Dermis blood vessel endothelial cell (primary cell): ENCODE results near the gene HHIPL1. TPM values are rescaled to one million over a fixed set of nuclear protein-coding genes. Genes with fewer than 3 reads are reported as not detected.

Experiments
- DNase-seq: peaks from one replicate; pipeline ENCODE4 v3.0.0; 2010
- total RNA-seq: library from RNA; depleted of rRNA; stranded (reverse); fragments of >200 nt; gene quantifications from 2 replicates; pipeline ENCODE4 v1.2.3, GENCODE V29; 2014

Gene HHIPL1
- total RNA-seq, 1 donor from 2014 or later = 1.7 TPM

GRCh38 chr14:99691111-99691885 is 46.4 kb downstream of the HHIPL1 start:
- DNase-seq = no peak

- DNase-seq = no peak
Observed at GRCh38 chr14:99693918-99694317, 49.0 kb downstream of the HHIPL1 start.

GRCh38 chr14:99696929-99697328 is 52.0 kb downstream of the HHIPL1 start:
- DNase-seq = no peak

- no peak for DNase-seq
Observed at GRCh38 chr14:99698236-99698635, 53.3 kb downstream of the HHIPL1 start.

GRCh38 chr14:99698642-99699041 is 53.7 kb downstream of the HHIPL1 start:
- peak; percentile 16 for DNase-seq

GRCh38 chr14:99699085-99699760 is 54.3 kb downstream of the HHIPL1 start:
- DNase-seq = no peak

- DNase-seq = no peak
Observed at GRCh38 chr14:99699861-99700260, 54.9 kb downstream of the HHIPL1 start.

- DNase-seq = no peak
Observed at GRCh38 chr14:99700379-99700778, 55.5 kb downstream of the HHIPL1 start.

GRCh38 chr14:99701260-99701659 is 56.3 kb downstream of the HHIPL1 start:
- DNase-seq = no peak

- DNase-seq = no peak
Observed at GRCh38 chr14:99702115-99702514, 57.2 kb downstream of the HHIPL1 start.

- DNase-seq = no peak
Observed at GRCh38 chr14:99703381-99703780, 58.5 kb downstream of the HHIPL1 start.

GRCh38 chr14:99704037-99704436 is 59.1 kb downstream of the HHIPL1 start:
- no peak for DNase-seq

GRCh38 chr14:99706107-99706900 is 61.4 kb downstream of the HHIPL1 start:
- no peak for DNase-seq

GRCh38 chr14:99707420-99707819 is 62.5 kb downstream of the HHIPL1 start:
- DNase-seq = no peak

GRCh38 chr14:99707921-99708320 is 63.0 kb downstream of the HHIPL1 start:
- DNase-seq = no peak

GRCh38 chr14:99708449-99708848 is 63.5 kb downstream of the HHIPL1 start:
- DNase-seq = no peak

GRCh38 chr14:99713972-99714371 is 69.0 kb downstream of the HHIPL1 start:
- DNase-seq = no peak

- no peak for DNase-seq
Observed at GRCh38 chr14:99715266-99716000, 70.5 kb downstream of the HHIPL1 start.

GRCh38 chr14:99716091-99716849 is 71.3 kb downstream of the HHIPL1 start:
- DNase-seq = no peak

- no peak for DNase-seq
Observed at GRCh38 chr14:99716850-99717681, 72.1 kb downstream of the HHIPL1 start.

- DNase-seq = no peak
Observed at GRCh38 chr14:99717682-99718013, 72.7 kb downstream of the HHIPL1 start.
